KMS-11 (cell line): Measurements from ENCODE around the gene NAE1.

Source experiments
- H2AFZ ChIP-seq: fragments of 200-600 bp; sonication (generic); 2 replicates; pipeline ENCODE4 v1.6.1; 2016; ENCODE audit warnings: antibody characterized with exemption, mixed run types, low read depth
- H3K27ac ChIP-seq: fragments of 200-600 bp; sonication (generic); 2 replicates; pipeline ENCODE4 v1.6.1; 2016; ENCODE audit warnings: mild to moderate bottlenecking, mixed run types
- H3K27me3 ChIP-seq: fragments of 200-600 bp; sonication (generic); 2 replicates; pipeline ENCODE4 v1.6.1; 2017; ENCODE audit warnings: mild to moderate bottlenecking, low read depth, mixed run types, moderate library complexity; ENCODE audit not compliant: insufficient read depth
- H3K36me3 ChIP-seq: fragments of 200-600 bp; sonication (generic); 2 replicates; pipeline ENCODE4 v1.6.1; 2017; ENCODE audit warnings: mild to moderate bottlenecking, mixed run types; ENCODE audit not compliant: insufficient read depth
- H3K4me1 ChIP-seq: fragments of 200-600 bp; sonication (generic); 2 replicates; pipeline ENCODE4 v1.6.1; 2016; ENCODE audit warnings: mild to moderate bottlenecking, low read depth, mixed run types; ENCODE audit not compliant: poor library complexity, severe bottlenecking
- H3K4me2 ChIP-seq: fragments of 200-600 bp; sonication (generic); 2 replicates; pipeline ENCODE4 v1.7.0; 2016; ENCODE audit warnings: mild to moderate bottlenecking, mixed run types
- H3K4me3 ChIP-seq: fragments of 200-600 bp; sonication (generic); IDR thresholded peaks from 2 replicates; pipeline ENCODE4 v1.6.1; 2017; ENCODE audit warnings: low read depth, low read length, mixed read lengths; ENCODE audit not compliant: insufficient read depth
- H3K79me2 ChIP-seq: fragments of 200-600 bp; sonication (generic); 2 replicates; pipeline ENCODE4 v1.6.1; 2016; ENCODE audit warnings: low read depth, mixed run types; ENCODE audit not compliant: insufficient read depth
- H3K9ac ChIP-seq: fragments of 200-600 bp; sonication (generic); 2 replicates; pipeline ENCODE4 v1.6.1; 2016; ENCODE audit warnings: mild to moderate bottlenecking, mixed run types
- H4K20me1 ChIP-seq: fragments of 200-600 bp; sonication (generic); 2 replicates; pipeline ENCODE4 v1.6.1; 2016; ENCODE audit warnings: mild to moderate bottlenecking, mixed run types; ENCODE audit not compliant: insufficient read depth
- CTCF ChIP-seq: fragments of 200-600 bp; sonication (generic); conservative IDR thresholded peaks from 2 replicates; pipeline ENCODE4 v1.6.1; 2017; ENCODE audit warnings: low read depth, mild to moderate bottlenecking, antibody characterized with exemption, low read length, moderate library complexity, mixed read lengths

Gene NAE1

GRCh38 chr16:66787427-66787826 is 43.3 kb downstream of the NAE1 start:
- no peak overlapping the region for H2AFZ ChIP-seq
- no peak for TF ChIP-seq CTCF
- no peaks in the 10 kb centered on the region for H4K20me1 ChIP-seq
- no peaks in the 10 kb centered on the region for H3K27me3 ChIP-seq
- no peak overlapping the region for H3K4me3 ChIP-seq
- H3K27ac ChIP-seq, result no peak overlapping the region
- no peak overlapping the region for H3K9ac ChIP-seq
- H3K36me3 ChIP-seq, result no peaks in the 10 kb centered on the region; the same call in 1 of the 2 replicates
- no peaks in the 10 kb centered on the region for H3K79me2 ChIP-seq
- no peak overlapping the region for H3K4me2 ChIP-seq
- no peaks in the 10 kb centered on the region for H3K4me1 ChIP-seq

- no peak overlapping the region for H3K4me2 ChIP-seq
- no peak overlapping the region for H3K27ac ChIP-seq
- no peak overlapping the region for H3K4me3 ChIP-seq
- H4K20me1 ChIP-seq, result no peaks in the 10 kb centered on the region
- H3K4me1 ChIP-seq, result no peaks in the 10 kb centered on the region
- no peak overlapping the region for H2AFZ ChIP-seq
- no peak overlapping the region for H3K9ac ChIP-seq
- no peaks in the 10 kb centered on the region for H3K79me2 ChIP-seq
- no peak for TF ChIP-seq CTCF
- no peaks in the 10 kb centered on the region; the same call in 1 of the 2 replicates for H3K36me3 ChIP-seq
- H3K27me3 ChIP-seq, result no peaks in the 10 kb centered on the region
Observed at GRCh38 chr16:66786551-66786950, 44.2 kb downstream of the NAE1 start.

- no peak overlapping the region for H2AFZ ChIP-seq
Observed at GRCh38 chr16:66776457-66776856, 54.3 kb downstream of the NAE1 start.

GRCh38 chr16:66774981-66775380 is 55.8 kb downstream of the NAE1 start:
- H3K4me1 ChIP-seq, result no peaks in the 10 kb centered on the region

More at GRCh38 chr16:66776457-66776856, 54.3 kb downstream of the NAE1 start:
- no peak for TF ChIP-seq CTCF
- Histone ChIP-seq H4K20me1 (no peaks in the 10 kb centered on the region), H3K36me3 (no peaks in the 10 kb centered on the region), H3K4me1 (no peaks in the 10 kb centered on the region), H3K79me2 (no peaks in the 10 kb centered on the region), H3K4me3 (no peak overlapping the region), H3K27me3 (no peaks in the 10 kb centered on the region), H3K27ac (no peak overlapping the region), H3K9ac (no peak overlapping the region), H3K4me2 (no peak overlapping the region)

More at GRCh38 chr16:66774981-66775380, 55.8 kb downstream of the NAE1 start:
- no peaks in the 10 kb centered on the region for H3K79me2 ChIP-seq
- no peak overlapping the region for H3K4me2 ChIP-seq
- H2AFZ ChIP-seq, result no peak overlapping the region
- no peak overlapping the region for H3K9ac ChIP-seq
- no peak overlapping the region for H3K27ac ChIP-seq
- H4K20me1 ChIP-seq, result no peaks in the 10 kb centered on the region
- H3K4me3 ChIP-seq, result no peak overlapping the region
- H3K27me3 ChIP-seq, result no peaks in the 10 kb centered on the region
- TF ChIP-seq CTCF, result no peak
- no peaks in the 10 kb centered on the region for H3K36me3 ChIP-seq
